HepG2 (cell line): ENCODE measurements around the gene TTC23. TPM values are rescaled to one million over a fixed set of nuclear protein-coding genes. Genes with fewer than 3 reads are reported as not detected.

Experiments
- ATAC-seq: fragments of 200-7000 bp; cut with Tn5 transposase; 3 replicates; pipeline ENCODE4 v1.9.1; 2020; ENCODE audit warnings: mild to moderate bottlenecking, moderate library complexity
- BruUV-seq: library from RNA; stranded (reverse); fragments of 400-500 nt; replicated peaks from 2 replicates; lab custom pipeline; 2021; lab: Mats Ljungman, UMichigan
- CTCF ChIA-PET: fragments of 300-600 bp; formaldehyde crosslinking; extraction: SDS; loops from one replicate; lab custom pipeline; 2021; ENCODE audit warnings: low total read pairs, inconsistent platforms, low intra/inter-chr PET ratio; lab: Yijun Ruan, JAX
- POLR2A ChIA-PET: fragments of 350-600 bp; sonication (Branson Sonifier 250); formaldehyde crosslinking; loops from one replicate; lab custom pipeline; 2020; ENCODE audit warnings: antibody characterized with exemption, inconsistent platforms; lab: Yijun Ruan, JAX
- DNase-seq: peaks from one replicate; pipeline ENCODE4 v3.0.0-alpha.2; 2015; ENCODE audit warnings: low spot score
- FAIRE-seq: peaks from 3 replicates; lab custom pipeline; 2011; peaks lifted over from hg19 to GRCh38; lab: Jason Lieb, UNC
- H2AFZ ChIP-seq: one replicate; pipeline ENCODE4 v1.6.1; 2011; ENCODE audit warnings: low read length, inconsistent platforms
- H3K27ac ChIP-seq: fragments of 300-600 bp; 3 replicates; pipeline ENCODE4 v1.8.0; 2011; ENCODE audit warnings: mixed run types, mild to moderate bottlenecking, mixed read lengths, low read length, inconsistent platforms; ENCODE audit not compliant: insufficient read depth; ENCODE audit errors: extremely low read length
- H3K27me3 ChIP-seq, 2 experiments: fragments of 200-600 bp in 1 of 2; 2 replicates in 1 of 2; 3 replicates in 1 of 2; pipeline versions ENCODE4 v1.6.0 to v1.8.0; 2011; ENCODE audit warnings: low read length in 2 of 2, mild to moderate bottlenecking in 2 of 2, moderate library complexity in 2 of 2, inconsistent platforms in 1 of 2; ENCODE audit not compliant: insufficient read depth in 2 of 2, control insufficient read depth in 1 of 2
- H3K36me3 ChIP-seq, 2 experiments: fragments of 200-600 bp in 1 of 2; replicated peaks in 1 of 2; 2 replicates in 1 of 2; 3 replicates in 1 of 2; pipeline versions ENCODE4 v1.5.1 to v1.8.0; 2011; ENCODE audit warnings: low read length in 2 of 2, inconsistent platforms in 1 of 2; ENCODE audit not compliant: insufficient read depth in 2 of 2, control insufficient read depth in 1 of 2
- H3K4me1 ChIP-seq: 2 replicates; pipeline ENCODE4 v1.5.1; 2012; ENCODE audit warnings: low read length, inconsistent platforms; ENCODE audit not compliant: insufficient read depth
- H3K4me2 ChIP-seq: 2 replicates; pipeline ENCODE4 v1.6.0; 2011; ENCODE audit warnings: low read depth, low read length, inconsistent platforms
- H3K4me3 ChIP-seq, 3 experiments: fragments of 200-600 bp in 1 of 3; sonication (generic), shearing (Covaris generic) in 1 of 3; replicated peaks in 1 of 3; 2 replicates each; pipeline ENCODE4 v1.5.1; 2011 to 2016; ENCODE audit warnings: low read length in 3 of 3, inconsistent platforms in 2 of 3, low read depth in 2 of 3, mild to moderate bottlenecking in 2 of 3, control low read depth in 1 of 3, mixed read lengths in 1 of 3; ENCODE audit not compliant: insufficient read depth in 1 of 3
- H3K79me2 ChIP-seq: one replicate; pipeline ENCODE4 v1.6.1; 2011; ENCODE audit warnings: low read length, inconsistent platforms; ENCODE audit not compliant: insufficient read depth
- H3K9ac ChIP-seq: 2 replicates; pipeline ENCODE4 v1.6.0; 2011; ENCODE audit warnings: mild to moderate bottlenecking, low read depth, low read length, inconsistent platforms; ENCODE audit not compliant: insufficient read depth
- H3K9me3 ChIP-seq: 2 replicates; pipeline ENCODE4 v1.5.1; 2012; ENCODE audit warnings: mild to moderate bottlenecking, low read length
- H4K20me1 ChIP-seq: 2 replicates; pipeline ENCODE4 v1.6.0; 2011; ENCODE audit warnings: inconsistent platforms, mild to moderate bottlenecking, low read length, moderate library complexity; ENCODE audit not compliant: insufficient read depth
- E2F5 ChIP-seq: sonication (generic); formaldehyde crosslinking; conservative IDR thresholded peaks from 2 replicates; pipeline ENCODE4 v1.4.0; 2020; ENCODE audit warnings: missing genetic modification reagents
- EEA1 ChIP-seq: sonication (generic); formaldehyde crosslinking; IDR thresholded peaks from 2 replicates; pipeline ENCODE4 v1.5.1; 2020; ENCODE audit warnings: mild to moderate bottlenecking, missing genetic modification reagents, borderline replicate concordance
- EHMT2 ChIP-seq: fragments of 200-600 bp; sonication (generic); IDR thresholded peaks from 2 replicates; pipeline ENCODE4 v1.7.0; 2017; ENCODE audit warnings: antibody characterized with exemption, low read depth, low read length, borderline replicate concordance
- HMGXB4 ChIP-seq, 2 experiments: sonication (generic) in 1 of 2; formaldehyde crosslinking in 1 of 2; IDR thresholded peaks; 2 replicates each; pipeline versions ENCODE4 v1.4.0 to v1.6.1; 2018 to 2020; ENCODE audit warnings: missing genetic modification reagents in 2 of 2, borderline replicate concordance in 1 of 2, low read depth in 1 of 2, mild to moderate bottlenecking in 1 of 2, missing biosample characterization in 1 of 2
- JARID2 ChIP-seq: sonication (generic); formaldehyde crosslinking; IDR thresholded peaks from 2 replicates; pipeline ENCODE4 v1.8.1; 2023; ENCODE audit warnings: missing genetic modification reagents, inconsistent platforms; ENCODE audit not compliant: insufficient replicate concordance
- NR3C1 ChIP-seq: sonication (generic); formaldehyde crosslinking; IDR thresholded peaks from 2 replicates; pipeline ENCODE4 v1.4.0; 2020; ENCODE audit warnings: missing genetic modification reagents
- TRIM24 ChIP-seq: sonication (generic); formaldehyde crosslinking; IDR thresholded peaks from 2 replicates; pipeline ENCODE4 v1.8.0; 2022; ENCODE audit warnings: mild to moderate bottlenecking, missing genetic modification reagents
- ZNF367 ChIP-seq: sonication (generic); formaldehyde crosslinking; IDR thresholded peaks from 2 replicates; pipeline ENCODE4 v1.4.0; 2020; ENCODE audit warnings: missing genetic modification reagents, borderline replicate concordance
- ZNF713 ChIP-seq: sonication (generic); formaldehyde crosslinking; IDR thresholded peaks from 2 replicates; pipeline ENCODE4 v1.4.0; 2020; ENCODE audit warnings: mild to moderate bottlenecking, missing genetic modification reagents
- ZNF775 ChIP-seq: sonication (generic); formaldehyde crosslinking; IDR thresholded peaks from 2 replicates; pipeline ENCODE4 v1.4.0; 2020; ENCODE audit warnings: missing genetic modification reagents, mild to moderate bottlenecking, moderate library complexity, borderline replicate concordance
- ZSCAN20 ChIP-seq: sonication (generic); formaldehyde crosslinking; IDR thresholded peaks from 2 replicates; pipeline ENCODE4 v1.4.0; 2020; ENCODE audit warnings: missing genetic modification reagents, mild to moderate bottlenecking, borderline replicate concordance
- WGBS: methylation state at CpG from one replicate; pipeline ENCODE4 v1.1.6; 2017; ENCODE audit warnings: low lambda C conversion rate; 5-methylcytosine and 5-hydroxymethylcytosine counted together
- in situ Hi-C: cut with HindIII; loops from 2 replicates; pipeline ENCODE4 v1.10.0; 2017; ENCODE audit warnings: low pct_unique_long_range_greater_than_20kb; ENCODE audit not compliant: extremely low pct_ligation_motif_present
- intact Hi-C: fragments of 100-400 bp; cut with micrococcal nuclease; formaldehyde crosslinking; loops from one replicate; pipeline ENCODE4 v1.10.0; 2022; ENCODE audit not compliant: unreplicated experiment
- polyA plus RNA-seq, 8 experiments: library from polyadenylated mRNA; depleted of rRNA in 3 of 8; stranded (reverse) in 7 of 8; unstranded in 1 of 8; fragments of >200 nt; fragmentation: Illumina TruSeq in 4 of 8; extraction: Trizol in 4 of 8; gene quantifications; 2 replicates each; pipeline versions ENCODE4 v1.2.1 to v1.2.3, GENCODE V29; 2011 to 2016; ENCODE audit warnings: low read depth in 4 of 8, missing spikeins in 1 of 8, mixed read lengths in 1 of 8; ENCODE audit not compliant: insufficient read depth in 1 of 8
- total RNA-seq, 5 experiments: library from RNA; depleted of rRNA; stranded (reverse); fragments of >200 nt; fragmentation: Illumina TruSeq; extraction: Trizol; gene quantifications; 2 replicates each; pipeline ENCODE4 v1.2.3, GENCODE V29; 2016; ENCODE audit warnings: low read depth in 1 of 5
- TF ChIP-seq, protein P1 (sequence below): sonication (generic); formaldehyde crosslinking; IDR thresholded peaks from 2 replicates; pipeline ENCODE4 v1.5.0; 2020; ENCODE audit warnings: missing genetic modification reagents, mild to moderate bottlenecking, borderline replicate concordance

Gene TTC23
- total and polyA plus RNA-seq, 2 of the 13 experiments (the other 11 are each of a cell fraction or from before 2014, with no cell fraction given), result 1.6 to 11.7 TPM

DNA sequence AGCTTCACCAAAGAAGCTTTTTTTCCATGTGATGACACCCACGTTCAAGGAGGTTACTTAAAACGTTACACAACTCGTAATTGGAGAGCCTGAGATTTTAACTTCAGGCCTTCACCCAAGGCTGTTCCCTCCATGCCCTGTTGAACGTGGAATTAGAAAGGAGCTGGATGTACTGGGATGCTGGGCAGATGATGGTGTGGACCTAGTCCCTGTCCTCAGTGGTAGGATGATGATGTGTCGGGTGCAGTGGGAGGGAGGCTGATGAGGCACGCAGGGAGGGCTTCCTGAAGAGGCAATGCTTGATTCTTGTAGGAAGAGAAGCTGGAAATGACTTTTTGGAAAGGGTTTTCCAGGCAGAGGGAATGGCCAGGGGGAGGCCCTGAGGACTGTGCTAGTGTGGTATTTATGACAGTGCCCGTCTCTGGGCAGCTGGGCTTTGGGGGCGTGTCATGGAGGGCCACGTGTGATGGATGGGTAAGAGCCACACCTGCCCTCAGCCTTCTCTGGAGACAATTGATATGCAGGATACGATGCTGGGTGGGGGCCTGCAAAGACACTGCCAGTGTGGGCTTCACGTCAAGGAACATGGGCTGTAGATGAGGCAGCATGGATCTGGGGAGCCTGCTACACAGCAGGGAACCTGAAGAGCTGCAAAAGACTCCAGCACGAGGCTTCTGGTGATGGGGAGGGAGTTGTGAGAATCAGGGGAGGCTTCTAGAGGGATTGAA lies 129.2 kb downstream of the TTC23 start:
- no TSS peak for BruUV-seq
- Histone ChIP-seq H3K79me2 (no peaks in the 10 kb centered on the region), H3K9me3 (no peaks in the 10 kb centered on the region), H2AFZ (no peak overlapping the region), H3K36me3 (no peaks in the 10 kb centered on the region; a peak in 1 of 5 replicates), H3K4me3 (no peak overlapping the region), H3K9ac (no peak overlapping the region), H3K27ac (no peak overlapping the region), H3K4me2 (no peak overlapping the region)
- in situ Hi-C loops, result no loop called here
- no peak for DNase-seq
- no peak for FAIRE-seq
- intact Hi-C loops, result no loop called here
- POLR2A ChIA-PET, result no interaction called here
- ATAC-seq, result no peak
- WGBS, result 94% methylated on average over 12 of the region's 12 CpGs
- TF ChIP-seq EEA1 (CRISPR knock-in tag) (no peak), ZNF775 (CRISPR knock-in tag) (no peak), JARID2 (CRISPR knock-in tag) (no peak)
- TF ChIP-seq, protein P1, sequence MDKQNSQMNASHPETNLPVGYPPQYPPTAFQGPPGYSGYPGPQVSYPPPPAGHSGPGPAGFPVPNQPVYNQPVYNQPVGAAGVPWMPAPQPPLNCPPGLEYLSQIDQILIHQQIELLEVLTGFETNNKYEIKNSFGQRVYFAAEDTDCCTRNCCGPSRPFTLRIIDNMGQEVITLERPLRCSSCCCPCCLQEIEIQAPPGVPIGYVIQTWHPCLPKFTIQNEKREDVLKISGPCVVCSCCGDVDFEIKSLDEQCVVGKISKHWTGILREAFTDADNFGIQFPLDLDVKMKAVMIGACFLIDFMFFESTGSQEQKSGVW (CRISPR knock-in tag), result no peak
- TF ChIP-seq, all 625 proteins: peak for 0
- no peaks in the 10 kb centered on the region for H4K20me1 ChIP-seq
- CTCF ChIA-PET, result no interaction called here
- H3K4me1 ChIP-seq, result peaks cover 24% of the 10 kb centered on the region
- H3K27me3 ChIP-seq, result no peaks in the 10 kb centered on the region

GRCh38 chr15:99118801-99119546 lies 130.4 kb downstream of the TTC23 start:
- H3K27ac ChIP-seq, result no peak overlapping the region
- DNase-seq, result no peak
- FAIRE-seq, result no peak
- no peaks in the 10 kb centered on the region for H3K79me2 ChIP-seq
- no peaks in the 10 kb centered on the region for H3K27me3 ChIP-seq
- H3K9me3 ChIP-seq, result no peaks in the 10 kb centered on the region
- no peak overlapping the region for H3K9ac ChIP-seq
- no TSS peak for BruUV-seq
- no peak overlapping the region for H2AFZ ChIP-seq
- intact Hi-C loops, result no loop called here
- no peaks in the 10 kb centered on the region; a peak in 1 of 5 replicates for H3K36me3 ChIP-seq
- 97% methylated on average over 22 of the region's 22 CpGs for WGBS
- no peaks in the 10 kb centered on the region for H4K20me1 ChIP-seq
- in situ Hi-C loops, result no loop called here
- no peak overlapping the region for H3K4me3 ChIP-seq
- CTCF ChIA-PET, result no interaction called here
- H3K4me2 ChIP-seq, result no peak overlapping the region
- H3K4me1 ChIP-seq, result peaks cover 26% of the 10 kb centered on the region
- ATAC-seq, result no peak
- POLR2A ChIA-PET, result no interaction called here
- TF ChIP-seq ZNF367 (CRISPR knock-in tag), result no peak
- no peak for TF ChIP-seq NR3C1 (CRISPR knock-in tag)
- no peak for TF ChIP-seq ZNF713 (CRISPR knock-in tag)
- no peak for TF ChIP-seq ZSCAN20 (CRISPR knock-in tag)
- no peak for TF ChIP-seq E2F5 (CRISPR knock-in tag)
- no peak for TF ChIP-seq HMGXB4 (CRISPR knock-in tag; IDR thresholded peaks at IDR 0.05; ENCODE audit: borderline replicate concordance in 1 of 2, low read depth in 1 of 2)
- no peak for TF ChIP-seq TRIM24 (CRISPR knock-in tag)
- TF ChIP-seq EHMT2, result no peak
